GM21619 (cell line): Measurements from ENCODE around the gene TBC1D1.

Experiments used
- ATAC-seq: cut with Tn5 transposase; IDR thresholded peaks from one replicate; pipeline ENCODE4 v1.9.1; 2021; ENCODE audit not compliant: unreplicated experiment

Gene TBC1D1

DNA sequence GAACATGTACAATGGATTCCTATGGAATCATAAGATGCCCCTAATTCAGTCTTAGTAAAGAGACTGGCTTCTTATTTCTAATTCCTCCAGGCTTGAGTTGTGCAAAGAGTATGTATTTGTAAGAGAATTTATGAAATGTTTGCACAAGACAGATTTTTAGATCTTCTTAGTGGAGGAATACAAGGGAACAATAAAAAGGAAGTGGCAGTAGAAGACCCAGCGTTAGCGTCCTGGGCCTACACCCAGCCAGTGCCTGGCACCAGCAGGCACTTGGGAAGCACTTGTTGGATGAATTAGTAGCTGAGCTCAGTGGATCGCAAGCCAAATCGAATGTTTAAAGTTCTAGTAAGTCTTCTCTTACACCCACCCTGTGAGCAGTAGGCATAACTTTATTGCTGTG is 226.7 kb downstream of the TBC1D1 start:
- ATAC-seq = no peak

DNA sequence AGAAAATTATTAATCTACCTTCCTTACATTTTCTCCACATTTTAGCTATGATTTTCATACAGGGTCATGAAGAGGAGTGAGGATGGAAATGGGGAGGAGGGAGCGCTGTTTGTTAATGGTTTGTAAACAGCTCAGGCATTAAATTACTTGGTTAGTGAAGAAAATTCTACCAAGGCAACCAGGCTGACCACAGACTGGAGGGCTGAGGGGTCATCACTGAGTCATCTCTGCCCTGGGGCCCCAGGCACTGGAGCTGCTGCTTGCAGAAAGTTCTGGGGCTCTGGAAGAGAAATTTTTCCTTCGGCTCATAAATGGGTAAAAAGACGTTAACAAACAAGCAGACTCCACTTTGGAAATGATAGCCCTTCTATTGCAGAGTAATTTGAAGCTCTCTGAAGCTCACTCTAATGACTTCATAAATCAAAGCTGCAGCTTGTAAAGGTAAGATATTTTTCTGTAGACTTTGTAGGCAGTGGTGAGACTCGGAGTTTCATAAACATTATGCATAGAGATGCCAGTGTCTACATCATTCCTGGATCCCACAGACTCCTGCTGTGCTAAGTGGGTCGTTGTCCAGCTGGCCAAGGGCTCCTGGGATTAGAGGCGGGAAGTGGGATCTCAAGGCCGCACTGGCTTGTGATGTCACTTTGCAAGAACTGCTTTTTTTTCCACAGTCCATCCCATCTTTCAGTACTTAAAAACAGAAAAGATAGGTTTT is 228.9 kb downstream of the TBC1D1 start:
- no peak for ATAC-seq

- no peak for ATAC-seq
These were observed 229.9 kb downstream of the TBC1D1 start for GRCh38 chr4:38120772-38121171.

- no peak for ATAC-seq
These were observed 231.2 kb downstream of the TBC1D1 start for GRCh38 chr4:38122060-38122459.

DNA sequence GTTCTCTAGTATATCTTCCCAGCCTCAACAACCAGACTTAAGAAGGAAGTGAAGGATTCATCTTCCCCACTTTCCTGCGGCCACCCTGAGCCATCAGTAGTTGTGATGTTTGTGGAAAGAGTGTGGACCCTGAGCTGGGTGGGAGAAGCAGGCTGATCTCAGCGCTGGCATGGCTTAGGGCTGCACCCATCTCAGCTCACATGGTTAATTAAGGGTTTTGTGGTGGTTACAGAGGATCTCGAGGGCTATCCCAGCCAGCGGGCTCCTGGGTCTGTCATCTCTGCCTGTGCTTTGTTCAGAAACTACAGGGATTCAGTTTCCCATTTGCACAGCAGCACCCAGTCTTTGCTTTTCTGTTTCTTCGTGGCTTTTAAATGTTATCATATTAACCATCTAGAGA is 232.7 kb downstream of the TBC1D1 start:
- ATAC-seq = no peak

DNA sequence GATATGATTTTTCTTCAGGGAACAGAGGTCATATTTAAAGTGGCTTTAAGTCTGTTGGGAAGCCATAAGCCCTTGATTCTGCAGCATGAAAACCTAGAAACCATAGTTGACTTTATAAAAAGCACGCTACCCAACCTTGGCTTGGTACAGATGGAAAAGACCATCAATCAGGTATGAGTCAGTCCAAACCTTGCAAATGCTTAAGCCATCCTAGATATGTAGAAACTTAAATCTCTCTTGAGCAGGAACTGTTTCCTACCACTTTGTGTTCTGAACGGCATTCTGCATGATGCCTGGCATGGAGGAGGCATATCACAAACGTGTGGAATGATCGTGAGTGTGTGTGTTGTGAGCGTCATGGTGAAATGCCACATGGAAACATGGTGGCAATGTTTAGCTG is 234.1 kb downstream of the TBC1D1 start:
- ATAC-seq = no peak

DNA sequence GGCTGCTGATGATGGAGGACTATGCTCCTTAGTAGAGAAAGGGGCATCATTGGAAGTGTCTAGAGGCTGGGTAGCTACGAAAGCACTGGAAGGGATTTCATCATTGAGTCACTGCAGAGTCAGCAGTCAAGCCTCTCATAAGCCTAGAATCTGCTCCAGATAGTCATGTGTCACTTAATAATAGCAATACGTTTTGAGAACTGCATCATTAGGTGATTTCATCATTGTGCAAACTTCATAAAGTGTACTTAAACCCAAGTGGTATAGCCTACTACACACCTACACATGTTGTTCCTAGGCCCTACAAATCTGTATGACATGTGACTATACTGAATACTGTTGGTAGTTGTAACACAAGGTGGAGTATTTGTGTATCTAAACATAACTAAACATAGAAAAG is 234.9 kb downstream of the TBC1D1 start:
- no peak for ATAC-seq

- ATAC-seq = peak; percentile 43
These were observed 237.9 kb downstream of the TBC1D1 start for GRCh38 chr4:38128478-38129459.

GRCh38 chr4:38129460-38130227 is 238.8 kb downstream of the TBC1D1 start:
- no peak for ATAC-seq

DNA sequence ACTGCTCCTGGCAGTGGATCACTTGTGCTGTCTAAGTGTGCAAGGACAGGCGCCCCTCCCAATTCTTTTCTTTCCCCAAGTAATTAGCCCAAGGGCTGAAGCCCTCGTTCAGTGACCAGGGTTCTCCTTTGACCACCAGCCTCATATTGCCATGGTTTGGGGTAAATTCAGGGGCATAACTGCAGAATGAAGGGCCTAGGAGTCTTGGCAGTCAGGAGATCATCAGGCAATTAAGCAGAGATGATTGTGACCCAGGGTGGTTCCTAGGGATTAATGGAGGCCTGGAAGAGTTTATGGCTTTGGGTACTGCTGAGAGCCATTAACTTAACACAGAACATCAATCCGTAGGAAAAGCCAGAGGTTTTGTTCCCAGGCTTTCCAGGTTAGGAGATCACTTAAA is 240.0 kb downstream of the TBC1D1 start:
- no peak for ATAC-seq

DNA sequence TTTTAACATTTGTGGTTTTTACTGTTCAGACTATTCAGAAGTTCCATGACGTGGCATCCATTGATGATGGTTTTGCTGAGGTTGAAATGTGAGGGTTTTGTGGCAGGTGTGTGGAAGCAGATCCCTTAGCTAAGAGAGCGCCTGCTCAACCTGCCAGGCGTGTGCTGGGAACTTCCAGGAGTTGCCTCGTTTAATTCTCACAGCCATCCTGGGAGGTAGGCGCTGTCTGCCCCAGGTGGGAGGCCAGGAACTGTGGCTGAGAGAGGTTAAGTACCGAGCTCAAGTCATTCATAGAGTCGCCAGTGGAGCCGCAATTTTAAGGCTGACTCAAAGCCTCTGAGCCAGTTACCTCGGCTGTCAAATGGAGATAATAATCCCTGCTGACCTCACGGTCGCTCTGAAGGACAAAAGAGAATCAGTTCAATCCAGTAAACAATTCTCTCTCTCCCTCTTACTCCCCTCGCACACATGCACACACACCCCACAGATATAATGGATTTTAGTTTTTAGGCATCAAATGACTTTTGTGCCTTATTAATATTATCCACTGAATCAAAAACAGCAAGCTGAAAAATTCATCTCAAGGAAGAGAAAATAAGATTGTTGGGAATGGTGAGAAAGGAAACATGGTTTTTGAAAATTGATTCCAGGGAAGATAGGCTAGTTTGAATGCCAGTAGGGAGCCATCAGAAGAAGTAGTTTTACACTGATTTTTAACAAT is 240.6 kb downstream of the TBC1D1 start:
- ATAC-seq = peak; percentile 26

- ATAC-seq = peak; percentile 70
These were observed 241.3 kb downstream of the TBC1D1 start for GRCh38 chr4:38132107-38132673.

GRCh38 chr4:38132843-38133662 is 242.2 kb downstream of the TBC1D1 start:
- no peak for ATAC-seq

DNA sequence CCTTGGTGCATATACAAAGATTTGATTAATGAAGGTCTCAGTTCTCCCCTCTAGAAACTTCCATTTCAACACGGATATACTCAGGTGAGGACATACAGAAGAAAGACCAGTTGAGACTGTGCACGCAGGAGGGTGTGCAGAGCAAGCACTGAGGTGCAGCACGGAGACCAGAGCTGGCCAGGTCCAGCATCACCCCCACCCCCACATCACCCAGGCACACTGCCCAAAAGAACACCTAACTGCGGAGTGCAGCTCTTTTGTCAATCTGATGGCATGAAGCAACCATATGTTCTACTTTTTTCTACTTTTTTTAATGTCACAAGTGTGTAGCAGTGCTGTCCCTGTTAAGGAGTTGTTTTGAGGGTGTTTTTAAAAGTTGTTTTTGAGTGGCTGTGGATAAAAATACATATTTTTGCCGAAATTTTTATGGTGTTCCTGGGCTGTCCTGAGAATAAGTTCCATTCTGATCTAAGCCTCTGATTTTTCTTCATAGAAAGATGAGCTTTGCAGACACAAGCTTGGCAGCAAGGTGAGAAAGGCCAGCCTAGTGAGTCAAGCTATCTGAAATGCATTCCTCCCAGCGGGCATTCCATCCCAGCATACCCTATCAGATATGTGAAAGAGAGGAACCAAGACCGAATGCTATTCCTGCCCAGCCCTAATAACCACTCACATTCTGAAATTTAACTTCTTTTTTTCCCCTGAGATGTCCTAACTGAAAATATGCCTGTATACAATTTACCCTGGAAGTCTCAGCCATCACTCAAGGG is 243.0 kb downstream of the TBC1D1 start:
- no peak for ATAC-seq

DNA sequence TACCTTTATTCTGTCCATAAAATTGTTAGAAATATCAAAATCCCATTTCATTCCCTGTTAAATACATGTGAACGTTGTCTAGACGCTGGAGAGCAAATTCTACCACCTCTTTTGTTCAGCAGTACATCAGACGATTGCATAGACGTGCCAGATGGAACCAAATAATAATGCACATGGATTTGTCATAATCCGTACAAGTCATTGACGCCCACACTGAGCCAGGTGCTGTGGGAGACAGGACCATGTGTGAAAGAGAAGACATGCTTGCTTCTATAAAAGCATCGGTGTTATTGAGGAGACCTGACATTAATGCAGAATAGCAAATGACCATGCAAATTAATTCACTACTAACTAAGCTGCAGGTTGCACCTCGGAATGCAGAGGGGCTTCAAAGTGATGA is 244.3 kb downstream of the TBC1D1 start:
- ATAC-seq = no peak

DNA sequence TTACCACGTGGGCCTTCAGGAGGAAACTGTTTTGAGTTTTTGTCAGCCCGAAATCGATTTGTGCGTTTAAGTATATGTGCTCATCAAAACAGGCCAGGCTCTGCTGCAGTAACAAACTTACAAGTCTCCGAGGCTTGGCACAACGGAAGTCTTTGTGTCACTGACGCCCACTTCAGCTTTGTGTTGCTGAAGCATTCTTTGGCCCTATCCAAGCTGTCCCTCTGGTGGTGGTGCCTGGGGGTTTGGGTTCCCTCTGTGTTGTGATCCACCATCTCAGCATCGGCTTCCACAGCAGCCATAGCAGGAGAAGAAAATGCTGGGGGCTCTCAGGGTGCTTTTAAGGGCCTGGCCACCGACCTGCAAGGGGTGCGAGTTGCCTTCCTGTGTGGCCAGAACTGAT is 245.7 kb downstream of the TBC1D1 start:
- ATAC-seq = no peak

DNA sequence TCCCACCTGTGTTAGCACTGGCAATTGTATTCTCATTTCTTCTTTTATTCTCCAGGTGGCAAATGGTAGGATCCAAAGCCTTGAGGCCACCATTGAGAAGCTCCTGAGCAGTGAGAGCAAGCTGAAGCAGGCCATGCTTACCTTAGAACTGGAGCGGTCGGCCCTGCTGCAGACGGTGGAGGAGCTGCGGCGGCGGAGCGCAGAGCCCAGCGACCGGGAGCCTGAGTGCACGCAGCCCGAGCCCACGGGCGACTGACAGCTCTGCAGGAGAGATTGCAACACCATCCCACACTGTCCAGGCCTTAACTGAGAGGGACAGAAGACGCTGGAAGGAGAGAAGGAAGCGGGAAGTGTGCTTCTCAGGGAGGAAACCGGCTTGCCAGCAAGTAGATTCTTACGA is 246.2 kb downstream of the TBC1D1 start:
- ATAC-seq = no peak

- no peak for ATAC-seq
These were observed 247.5 kb downstream of the TBC1D1 start for GRCh38 chr4:38138363-38138762.

- no peak for ATAC-seq
These were observed 248.3 kb downstream of the TBC1D1 start for GRCh38 chr4:38139187-38139586.
